GM20000 (cell line): ENCODE data around the gene ZNF518B.

Experiments used
- DNase-seq: peaks from one replicate; pipeline ENCODE4 v3.0.0; 2012; ENCODE audit warnings: low spot score
- CTCF ChIP-seq: IDR thresholded peaks from 2 replicates; pipeline ENCODE4 v1.5.1; 2012; ENCODE audit warnings: mild to moderate bottlenecking, control low read depth; ENCODE audit errors: extremely low read depth, missing control alignments

ZNF518B gene

GRCh38 chr4:10457255-10457801, at the start of gene ZNF518B:
TSS of gene ZNF518B (minus strand) at chr4:10457426. CDS start at chr4:10446328, 11,098 bp downstream.
- DNase-seq: peak; percentile 96
- TF ChIP-seq CTCF: no peak

- no peak for DNase-seq
- TF ChIP-seq CTCF: no peak
Observed at GRCh38 chr4:10506077-10506476, 48.9 kb upstream of the ZNF518B start.

- no peak for TF ChIP-seq CTCF
- DNase-seq: no peak
Observed at GRCh38 chr4:10504570-10505179, 47.4 kb upstream of the ZNF518B start.

- DNase-seq: no peak
- no peak for TF ChIP-seq CTCF
Observed at GRCh38 chr4:10502717-10503116, 45.5 kb upstream of the ZNF518B start.

GRCh38 chr4:10500776-10501175, 43.5 kb upstream of the ZNF518B start:
- DNase-seq: no peak
- TF ChIP-seq CTCF: no peak

GRCh38 chr4:10496200-10496599, 39.0 kb upstream of the ZNF518B start:
- no peak for DNase-seq
- TF ChIP-seq CTCF: no peak

GRCh38 chr4:10495651-10496050, 38.4 kb upstream of the ZNF518B start:
- TF ChIP-seq CTCF: no peak
- DNase-seq: no peak
